ENCODE measurements around the gene MLH1.

The MLH1 gene

DNA sequence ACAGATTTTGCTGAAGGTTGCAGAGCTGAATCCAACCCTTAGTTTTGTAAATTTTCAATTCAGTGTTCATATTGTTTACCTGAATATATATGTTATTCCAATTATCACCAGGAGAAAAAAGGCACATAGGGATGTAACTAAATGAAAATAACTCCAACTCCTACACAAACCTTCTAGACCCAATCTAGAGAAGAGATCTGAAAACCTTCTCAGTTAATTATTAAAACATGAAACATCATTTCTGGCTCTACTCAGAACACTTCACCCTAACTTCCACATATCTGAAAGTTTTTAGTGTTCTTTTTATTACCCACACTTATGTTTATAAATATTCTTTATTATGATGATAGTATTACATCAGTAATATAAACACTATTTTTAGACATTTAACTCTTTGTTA is 104.5 kb downstream of the MLH1 start:
- no peak for DNase-seq

- no peak for DNase-seq
Observed at GRCh38 chr3:37098884-37099283, 105.6 kb downstream of the MLH1 start.

DNA sequence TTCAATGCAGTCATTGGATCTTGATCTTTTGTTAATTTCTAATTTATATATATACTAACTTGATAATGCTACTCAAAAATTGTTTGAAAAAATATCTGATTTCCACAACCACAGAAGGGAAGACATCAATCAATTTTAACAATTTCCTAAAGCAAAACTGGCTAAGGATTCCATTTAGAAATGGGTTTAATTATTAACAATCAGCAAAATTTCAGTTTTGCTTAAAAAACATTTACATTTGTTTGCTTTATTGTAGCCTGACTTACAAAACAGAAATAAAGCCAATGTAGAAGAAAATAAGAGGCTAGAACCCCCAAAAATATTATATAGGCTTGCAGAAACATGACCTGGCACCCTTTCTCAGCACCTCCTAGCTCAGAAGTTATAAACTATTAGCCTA is 106.2 kb downstream of the MLH1 start:
- no peak for DNase-seq

- no peak for DNase-seq
Observed at GRCh38 chr3:37100411-37100810, 107.1 kb downstream of the MLH1 start.

Measured in activated CD8-positive, alpha-beta memory T cell treated with anti-CD3 and anti-CD28 coated beads for 24 hours (primary cell).